ENCODE results near the gene VWA5A. TPM values are rescaled to one million over a fixed set of nuclear protein-coding genes. Genes with fewer than 3 reads are reported as not detected.

The VWA5A gene
- total RNA-seq, 6 experiments from 2014 or later: 3.5 to 9.0 (median 5.8) TPM

DNA sequence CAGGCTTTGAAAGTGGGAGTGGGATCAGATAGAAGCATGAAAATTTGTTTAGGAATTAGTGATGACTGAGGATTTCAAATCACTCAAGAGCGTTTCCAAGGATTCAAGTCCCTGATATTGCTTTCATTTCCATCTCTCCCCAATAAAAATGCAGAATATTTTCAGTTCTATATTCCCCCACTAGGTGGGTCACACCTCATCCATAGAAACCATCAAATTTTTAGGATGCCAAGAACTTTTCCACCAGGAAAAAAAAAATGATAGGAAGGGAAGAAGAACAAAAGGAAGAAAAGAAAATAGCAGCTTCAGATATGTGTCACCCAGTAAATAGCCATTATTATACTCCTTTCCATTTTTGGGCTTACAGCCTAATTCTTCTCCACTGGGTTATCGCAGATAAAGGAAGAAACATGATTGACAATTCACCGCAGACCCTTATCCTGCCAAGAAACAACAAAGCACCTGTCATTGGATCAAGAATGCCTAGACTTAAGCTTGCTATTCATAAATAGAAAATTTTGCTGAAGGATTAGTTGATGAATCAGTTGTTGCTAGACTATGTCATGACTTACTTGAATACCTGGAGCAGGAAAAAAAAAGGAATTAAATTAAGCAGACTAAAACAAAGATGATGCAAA is 37.6 kb downstream of the VWA5A start:
- no peak for TF ChIP-seq POLR2A (IDR thresholded peaks at IDR 0.05)
- TF ChIP-seq, protein P1, sequence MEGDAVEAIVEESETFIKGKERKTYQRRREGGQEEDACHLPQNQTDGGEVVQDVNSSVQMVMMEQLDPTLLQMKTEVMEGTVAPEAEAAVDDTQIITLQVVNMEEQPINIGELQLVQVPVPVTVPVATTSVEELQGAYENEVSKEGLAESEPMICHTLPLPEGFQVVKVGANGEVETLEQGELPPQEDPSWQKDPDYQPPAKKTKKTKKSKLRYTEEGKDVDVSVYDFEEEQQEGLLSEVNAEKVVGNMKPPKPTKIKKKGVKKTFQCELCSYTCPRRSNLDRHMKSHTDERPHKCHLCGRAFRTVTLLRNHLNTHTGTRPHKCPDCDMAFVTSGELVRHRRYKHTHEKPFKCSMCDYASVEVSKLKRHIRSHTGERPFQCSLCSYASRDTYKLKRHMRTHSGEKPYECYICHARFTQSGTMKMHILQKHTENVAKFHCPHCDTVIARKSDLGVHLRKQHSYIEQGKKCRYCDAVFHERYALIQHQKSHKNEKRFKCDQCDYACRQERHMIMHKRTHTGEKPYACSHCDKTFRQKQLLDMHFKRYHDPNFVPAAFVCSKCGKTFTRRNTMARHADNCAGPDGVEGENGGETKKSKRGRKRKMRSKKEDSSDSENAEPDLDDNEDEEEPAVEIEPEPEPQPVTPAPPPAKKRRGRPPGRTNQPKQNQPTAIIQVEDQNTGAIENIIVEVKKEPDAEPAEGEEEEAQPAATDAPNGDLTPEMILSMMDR (IDR thresholded peaks at IDR 0.05): peak in 1 of 4 donors; percentile 6
- ATAC-seq: no peak

DNA sequence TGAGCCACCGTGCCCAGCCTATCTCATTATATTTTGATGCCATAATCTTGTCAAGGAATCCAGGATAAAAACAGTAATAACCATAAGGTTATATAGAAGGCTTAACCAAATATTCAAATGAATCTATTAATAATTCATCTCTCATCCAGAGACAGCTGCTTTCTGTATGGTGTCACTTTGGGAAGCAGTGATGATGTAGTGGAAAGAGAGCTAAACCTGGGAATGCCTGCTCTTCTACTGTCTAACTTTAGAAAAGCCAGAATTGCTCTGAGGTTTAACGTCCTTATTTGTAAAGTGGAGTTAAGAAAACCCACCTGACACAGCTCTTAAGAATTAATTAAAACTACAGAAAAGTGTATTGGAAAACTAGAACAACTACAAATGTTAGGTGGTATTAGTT is 38.6 kb downstream of the VWA5A start:
- TF ChIP-seq, protein P1 (IDR thresholded peaks at IDR 0.05): no peak
- no peak for TF ChIP-seq POLR2A (IDR thresholded peaks at IDR 0.05)
- 52% methylated on average over 2 of the region's 2 CpGs for WGBS (ENCODE audit: insufficient coverage, low coverage, low lambda C conversion rate, missing lambda C conversion rate)
- no peaks in the 10 kb centered on the region for H3K4me1 ChIP-seq
- H3K36me3 ChIP-seq: no peaks in the 10 kb centered on the region
- peaks cover 0 to 4% of the 10 kb centered on the region in 2 donors for H3K27me3 ChIP-seq
- DNase-seq: no peak
- intact Hi-C loops (cut with DNase I): no loop called here
- H3K9me3 ChIP-seq: no peaks in the 10 kb centered on the region
- no peak overlapping the region for H3K27ac ChIP-seq
- no peak overlapping the region for H3K4me3 ChIP-seq
- ATAC-seq: no peak

More for the DNA sequence above, 37.6 kb downstream of the VWA5A start:
- Histone ChIP-seq H3K9me3 (no peaks in the 10 kb centered on the region), H3K4me1 (no peaks in the 10 kb centered on the region), H3K36me3 (no peaks in the 10 kb centered on the region), H3K27ac (no peak overlapping the region), H3K27me3 (peaks cover 0 to 4% of the 10 kb centered on the region in 2 donors), H3K4me3 (no peak overlapping the region)
- WGBS (ENCODE audit: insufficient coverage, low coverage, low lambda C conversion rate, missing lambda C conversion rate): 84% methylated on average over 3 of the region's 3 CpGs
- intact Hi-C loops (cut with DNase I): no loop called here
- no peak for DNase-seq

DNA sequence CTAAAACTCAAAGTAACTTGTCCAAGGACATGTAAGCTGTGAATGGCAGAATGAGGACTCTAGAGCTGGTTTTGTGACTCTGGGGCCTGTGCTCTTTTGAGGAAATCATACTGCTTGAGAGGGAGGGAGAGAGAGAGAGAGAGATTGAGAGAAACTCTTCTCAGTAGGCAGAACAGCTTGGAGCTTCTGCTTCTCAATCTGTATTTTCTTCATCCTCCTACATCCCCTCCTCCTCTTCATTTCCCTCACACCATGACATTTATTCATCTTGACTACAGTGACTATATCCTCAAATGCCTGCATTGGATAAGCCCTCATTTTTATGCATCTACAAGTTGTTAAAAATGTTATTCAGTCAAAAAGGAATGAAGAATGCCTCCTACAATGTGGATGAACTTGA is 44.2 kb downstream of the VWA5A start:
- no peak for DNase-seq
- TF ChIP-seq POLR2A (IDR thresholded peaks at IDR 0.05): no peak
- TF ChIP-seq, protein P1 (IDR thresholded peaks at IDR 0.05): no peak
- no peaks in the 10 kb centered on the region for H3K36me3 ChIP-seq
- no peak overlapping the region for H3K27ac ChIP-seq
- H3K9me3 ChIP-seq: no peaks in the 10 kb centered on the region
- ATAC-seq: no peak
- intact Hi-C loops (cut with DNase I): no loop called here
- no peaks in the 10 kb centered on the region for H3K27me3 ChIP-seq
- H3K4me1 ChIP-seq: no peaks in the 10 kb centered on the region
- H3K4me3 ChIP-seq: no peak overlapping the region

DNA sequence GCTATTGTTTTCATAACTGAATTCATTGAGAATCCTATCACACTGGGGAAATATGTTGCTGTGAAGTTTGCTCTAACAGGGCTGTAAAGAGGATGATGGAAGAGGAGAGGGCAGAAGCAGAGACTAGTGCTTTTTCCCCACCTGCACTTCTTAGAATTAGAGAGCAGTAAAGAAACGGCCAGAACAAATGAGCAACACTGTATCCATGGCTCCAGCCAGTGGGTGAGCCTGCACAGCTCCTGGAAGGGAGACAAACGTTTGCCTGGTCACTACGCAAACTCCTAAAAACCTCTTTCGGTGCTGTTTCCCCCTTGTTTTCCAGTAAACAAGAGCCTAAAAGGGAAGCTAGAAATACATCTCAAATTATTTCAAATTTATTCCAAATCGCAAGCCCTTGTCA is 45.7 kb downstream of the VWA5A start:
- H3K36me3 ChIP-seq: no peaks in the 10 kb centered on the region
- H3K27ac ChIP-seq: no peak overlapping the region
- ATAC-seq (no peak), DNase-seq (no peak)
- 48% methylated on average over 5 of the region's 5 CpGs for WGBS (ENCODE audit: insufficient coverage, low coverage, low lambda C conversion rate, missing lambda C conversion rate)
- no peaks in the 10 kb centered on the region for H3K9me3 ChIP-seq
- intact Hi-C loops (cut with DNase I): no loop called here
- H3K4me1 ChIP-seq: no peaks in the 10 kb centered on the region
- no peak for TF ChIP-seq POLR2A (IDR thresholded peaks at IDR 0.05)
- TF ChIP-seq, protein P1 (IDR thresholded peaks at IDR 0.05): no peak
- H3K4me3 ChIP-seq: no peak overlapping the region
- no peaks in the 10 kb centered on the region for H3K27me3 ChIP-seq

DNA sequence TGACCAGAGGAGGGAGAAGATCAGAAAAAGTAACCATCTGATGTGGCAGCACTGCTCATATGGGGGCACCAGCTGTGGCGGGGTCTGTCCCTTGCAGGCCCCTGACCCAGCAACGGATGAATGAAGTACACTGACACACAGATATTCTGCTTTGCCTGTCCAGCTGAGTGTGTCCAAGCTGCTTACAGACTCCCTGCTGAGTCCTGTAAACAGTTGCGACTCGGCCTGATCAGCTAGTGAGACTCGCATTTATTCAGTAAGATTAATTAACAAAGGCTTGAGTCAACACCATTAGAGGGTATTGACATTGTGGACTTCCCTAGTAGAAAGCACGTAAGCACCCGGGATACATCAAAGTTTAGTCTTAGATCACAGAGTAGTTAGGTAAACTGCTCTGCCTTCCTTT is 52.6 kb downstream of the VWA5A start:
- no peaks in the 10 kb centered on the region for H3K9me3 ChIP-seq
- TF ChIP-seq POLR2A (IDR thresholded peaks at IDR 0.05): no peak
- TF ChIP-seq, protein P1 (IDR thresholded peaks at IDR 0.05): no peak
- H3K27me3 ChIP-seq: no peaks in the 10 kb centered on the region
- 53% methylated on average over 6 of the region's 7 CpGs for WGBS (ENCODE audit: insufficient coverage, low coverage, low lambda C conversion rate, missing lambda C conversion rate)
- intact Hi-C loops (cut with DNase I): no loop called here
- H3K4me1 ChIP-seq: no peaks in the 10 kb centered on the region
- DNase-seq (no peak), ATAC-seq (no peak)
- no peak overlapping the region for H3K27ac ChIP-seq
- no peak overlapping the region for H3K4me3 ChIP-seq
- H3K36me3 ChIP-seq: no peaks in the 10 kb centered on the region
